Lower lobe of right lung (tissue), 2 donors: ENCODE measurements around the gene BIRC5. TPM values are rescaled to one million over a fixed set of nuclear protein-coding genes. Genes with fewer than 3 reads are reported as not detected.
A peak's percentile ranks its signal among the peaks of the same experiment; 100 is the strongest.

ENCODE experiments used
- ATAC-seq, 2 donors: fragments of 200-7000 bp; cut with Tn5 transposase; one replicate each; pipeline ENCODE4 v1.9.1; 2020 to 2022; ENCODE audit warnings: mild to moderate bottlenecking in 2 of 2, moderate library complexity in 2 of 2
- DNase-seq: peaks from one replicate; pipeline ENCODE4 v3.0.0-alpha.2; 2020
- H3K27ac ChIP-seq: fragments of 200-600 bp; one replicate; pipeline ENCODE4 v1.8.0; 2022
- H3K27me3 ChIP-seq: fragments of 200-600 bp; one replicate; pipeline ENCODE4 v1.8.0; 2022; ENCODE audit warnings: low read depth
- H3K36me3 ChIP-seq: fragments of 200-600 bp; one replicate; pipeline ENCODE4 v1.8.0; 2022; ENCODE audit warnings: mild to moderate bottlenecking
- H3K4me1 ChIP-seq: fragments of 200-600 bp; one replicate; pipeline ENCODE4 v1.8.0; 2022
- H3K4me3 ChIP-seq: fragments of 200-600 bp; one replicate; pipeline ENCODE4 v1.8.0; 2022; ENCODE audit warnings: mild to moderate bottlenecking
- H3K9me3 ChIP-seq: fragments of 200-600 bp; one replicate; pipeline ENCODE4 v1.8.0; 2022
- intact Hi-C: fragments of 100-400 bp; cut with DNase I; formaldehyde crosslinking; loops from one replicate; pipeline ENCODE4 v1.11.0; 2022
- total RNA-seq: library from RNA; stranded (reverse); fragmentation: NEBNext Ultra II Directional; extraction: Animal tissue kit (Norgen Biotek cat#: 25700); gene quantifications from one replicate; pipeline ENCODE4 v1.2.1, GENCODE V29; 2021
- TF ChIP-seq, protein P1 (sequence below): fragments of 200-600 bp; IDR thresholded peaks from one replicate; pipeline ENCODE4 v1.8.0; 2022; ENCODE audit warnings: antibody characterized with exemption, mild to moderate bottlenecking
- donor health status: DM: no; HTN: yes; CAD: no; lungs with severe emphysema.

BIRC5 gene
- total RNA-seq, 1 donor from 2014 or later: 1.8 TPM

DNA sequence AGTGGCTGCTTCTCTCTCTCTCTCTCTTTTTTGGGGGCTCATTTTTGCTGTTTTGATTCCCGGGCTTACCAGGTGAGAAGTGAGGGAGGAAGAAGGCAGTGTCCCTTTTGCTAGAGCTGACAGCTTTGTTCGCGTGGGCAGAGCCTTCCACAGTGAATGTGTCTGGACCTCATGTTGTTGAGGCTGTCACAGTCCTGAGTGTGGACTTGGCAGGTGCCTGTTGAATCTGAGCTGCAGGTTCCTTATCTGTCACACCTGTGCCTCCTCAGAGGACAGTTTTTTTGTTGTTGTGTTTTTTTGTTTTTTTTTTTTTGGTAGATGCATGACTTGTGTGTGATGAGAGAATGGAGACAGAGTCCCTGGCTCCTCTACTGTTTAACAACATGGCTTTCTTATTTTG is 9.7 kb downstream of the BIRC5 start:
- peak overlapping the region; percentile 31 for H3K27ac ChIP-seq

DNA sequence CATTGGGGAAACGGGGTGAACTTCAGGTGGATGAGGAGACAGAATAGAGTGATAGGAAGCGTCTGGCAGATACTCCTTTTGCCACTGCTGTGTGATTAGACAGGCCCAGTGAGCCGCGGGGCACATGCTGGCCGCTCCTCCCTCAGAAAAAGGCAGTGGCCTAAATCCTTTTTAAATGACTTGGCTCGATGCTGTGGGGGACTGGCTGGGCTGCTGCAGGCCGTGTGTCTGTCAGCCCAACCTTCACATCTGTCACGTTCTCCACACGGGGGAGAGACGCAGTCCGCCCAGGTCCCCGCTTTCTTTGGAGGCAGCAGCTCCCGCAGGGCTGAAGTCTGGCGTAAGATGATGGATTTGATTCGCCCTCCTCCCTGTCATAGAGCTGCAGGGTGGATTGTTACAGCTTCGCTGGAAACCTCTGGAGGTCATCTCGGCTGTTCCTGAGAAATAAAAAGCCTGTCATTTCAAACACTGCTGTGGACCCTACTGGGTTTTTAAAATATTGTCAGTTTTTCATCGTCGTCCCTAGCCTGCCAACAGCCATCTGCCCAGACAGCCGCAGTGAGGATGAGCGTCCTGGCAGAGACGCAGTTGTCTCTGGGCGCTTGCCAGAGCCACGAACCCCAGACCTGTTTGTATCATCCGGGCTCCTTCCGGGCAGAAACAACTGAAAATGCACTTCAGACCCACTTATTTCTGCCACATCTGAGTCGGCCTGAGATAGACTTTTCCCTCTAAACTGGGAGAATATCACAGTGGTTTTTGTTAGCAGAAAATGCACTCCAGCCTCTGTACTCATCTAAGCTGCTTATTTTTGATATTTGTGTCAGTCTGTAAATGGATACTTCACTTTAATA is 10.4 kb downstream of the BIRC5 start:
- Histone ChIP-seq H3K36me3 (no peaks in the 10 kb centered on the region), H3K9me3 (no peaks in the 10 kb centered on the region), H3K27me3 (no peaks in the 10 kb centered on the region), H3K4me3 (no peak overlapping the region), H3K4me1 (peaks cover 23% of the 10 kb centered on the region), H3K27ac (peak overlapping the region; percentile 31)
- ATAC-seq (no peak), DNase-seq (no peak)
- intact Hi-C loops: no loop called here
- TF ChIP-seq, protein P1, sequence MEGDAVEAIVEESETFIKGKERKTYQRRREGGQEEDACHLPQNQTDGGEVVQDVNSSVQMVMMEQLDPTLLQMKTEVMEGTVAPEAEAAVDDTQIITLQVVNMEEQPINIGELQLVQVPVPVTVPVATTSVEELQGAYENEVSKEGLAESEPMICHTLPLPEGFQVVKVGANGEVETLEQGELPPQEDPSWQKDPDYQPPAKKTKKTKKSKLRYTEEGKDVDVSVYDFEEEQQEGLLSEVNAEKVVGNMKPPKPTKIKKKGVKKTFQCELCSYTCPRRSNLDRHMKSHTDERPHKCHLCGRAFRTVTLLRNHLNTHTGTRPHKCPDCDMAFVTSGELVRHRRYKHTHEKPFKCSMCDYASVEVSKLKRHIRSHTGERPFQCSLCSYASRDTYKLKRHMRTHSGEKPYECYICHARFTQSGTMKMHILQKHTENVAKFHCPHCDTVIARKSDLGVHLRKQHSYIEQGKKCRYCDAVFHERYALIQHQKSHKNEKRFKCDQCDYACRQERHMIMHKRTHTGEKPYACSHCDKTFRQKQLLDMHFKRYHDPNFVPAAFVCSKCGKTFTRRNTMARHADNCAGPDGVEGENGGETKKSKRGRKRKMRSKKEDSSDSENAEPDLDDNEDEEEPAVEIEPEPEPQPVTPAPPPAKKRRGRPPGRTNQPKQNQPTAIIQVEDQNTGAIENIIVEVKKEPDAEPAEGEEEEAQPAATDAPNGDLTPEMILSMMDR: no peak

More for the DNA sequence above, 9.7 kb downstream of the BIRC5 start:
- no peaks in the 10 kb centered on the region for H3K36me3 ChIP-seq
- intact Hi-C loops: no loop called here
- H3K27me3 ChIP-seq: no peaks in the 10 kb centered on the region
- no peak for ATAC-seq
- no peak for DNase-seq
- TF ChIP-seq, protein P1: no peak
- H3K4me1 ChIP-seq: peaks cover 23% of the 10 kb centered on the region
- no peak overlapping the region for H3K4me3 ChIP-seq
- no peaks in the 10 kb centered on the region for H3K9me3 ChIP-seq

DNA sequence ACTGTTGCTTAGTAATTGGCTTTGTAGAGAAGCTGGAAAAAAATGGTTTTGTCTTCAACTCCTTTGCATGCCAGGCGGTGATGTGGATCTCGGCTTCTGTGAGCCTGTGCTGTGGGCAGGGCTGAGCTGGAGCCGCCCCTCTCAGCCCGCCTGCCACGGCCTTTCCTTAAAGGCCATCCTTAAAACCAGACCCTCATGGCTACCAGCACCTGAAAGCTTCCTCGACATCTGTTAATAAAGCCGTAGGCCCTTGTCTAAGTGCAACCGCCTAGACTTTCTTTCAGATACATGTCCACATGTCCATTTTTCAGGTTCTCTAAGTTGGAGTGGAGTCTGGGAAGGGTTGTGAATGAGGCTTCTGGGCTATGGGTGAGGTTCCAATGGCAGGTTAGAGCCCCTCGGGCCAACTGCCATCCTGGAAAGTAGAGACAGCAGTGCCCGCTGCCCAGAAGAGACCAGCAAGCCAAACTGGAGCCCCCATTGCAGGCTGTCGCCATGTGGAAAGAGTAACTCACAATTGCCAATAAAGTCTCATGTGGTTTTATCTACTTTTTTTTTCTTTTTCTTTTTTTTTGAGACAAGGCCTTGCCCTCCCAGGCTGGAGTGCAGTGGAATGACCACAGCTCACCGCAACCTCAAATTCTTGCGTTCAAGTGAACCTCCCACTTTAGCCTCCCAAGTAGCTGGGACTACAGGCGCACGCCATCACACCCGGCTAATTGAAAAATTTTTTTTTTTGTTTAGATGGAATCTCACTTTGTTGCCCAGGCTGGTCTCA is 11.2 kb downstream of the BIRC5 start:
- DNase-seq (no peak), ATAC-seq (no peak)
- Histone ChIP-seq H3K4me1 (peaks cover 23% of the 10 kb centered on the region), H3K4me3 (no peak overlapping the region), H3K27me3 (peaks cover under 1% of the 10 kb centered on the region), H3K27ac (no peak overlapping the region), H3K36me3 (no peaks in the 10 kb centered on the region), H3K9me3 (no peaks in the 10 kb centered on the region)
- intact Hi-C loops: no loop called here
- TF ChIP-seq, protein P1: no peak

DNA sequence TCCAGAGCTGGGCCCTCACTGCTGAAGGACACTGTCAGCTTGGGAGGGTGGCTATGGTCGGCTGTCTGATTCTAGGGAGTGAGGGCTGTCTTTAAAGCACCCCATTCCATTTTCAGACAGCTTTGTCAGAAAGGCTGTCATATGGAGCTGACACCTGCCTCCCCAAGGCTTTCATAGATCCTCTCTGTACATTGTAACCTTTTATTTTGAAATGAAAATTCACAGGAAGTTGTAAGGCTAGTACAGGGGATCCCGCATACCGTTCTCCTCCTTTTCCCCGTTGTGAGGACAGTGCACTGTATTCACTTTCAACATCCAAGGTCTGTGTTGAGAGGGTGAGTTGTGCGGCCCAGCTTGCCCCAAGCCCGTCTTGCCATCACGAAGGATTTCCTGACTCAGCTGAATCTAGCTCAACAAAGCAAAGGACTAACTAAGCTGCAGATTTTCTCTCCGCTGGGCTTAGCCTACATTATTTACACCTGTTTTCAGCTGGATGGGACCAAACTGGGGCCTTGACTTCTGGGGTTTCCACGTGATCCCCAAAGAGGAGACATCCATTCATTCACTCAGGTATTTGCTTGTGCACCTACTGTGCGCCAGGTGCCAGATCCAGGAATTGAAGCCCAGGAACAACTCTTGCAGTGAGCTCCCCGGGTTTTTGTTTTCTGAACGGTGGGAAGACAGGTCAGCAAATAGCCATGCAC is 12.2 kb downstream of the BIRC5 start:
- no peak for DNase-seq
- no peaks in the 10 kb centered on the region for H3K36me3 ChIP-seq
- H3K4me3 ChIP-seq: no peak overlapping the region
- TF ChIP-seq, protein P1: no peak
- ATAC-seq: no peak
- peaks cover 23% of the 10 kb centered on the region for H3K4me1 ChIP-seq
- H3K27me3 ChIP-seq: peaks cover 9% of the 10 kb centered on the region
- intact Hi-C loops: no loop called here
- H3K9me3 ChIP-seq: no peaks in the 10 kb centered on the region
- H3K27ac ChIP-seq: no peak overlapping the region

DNA sequence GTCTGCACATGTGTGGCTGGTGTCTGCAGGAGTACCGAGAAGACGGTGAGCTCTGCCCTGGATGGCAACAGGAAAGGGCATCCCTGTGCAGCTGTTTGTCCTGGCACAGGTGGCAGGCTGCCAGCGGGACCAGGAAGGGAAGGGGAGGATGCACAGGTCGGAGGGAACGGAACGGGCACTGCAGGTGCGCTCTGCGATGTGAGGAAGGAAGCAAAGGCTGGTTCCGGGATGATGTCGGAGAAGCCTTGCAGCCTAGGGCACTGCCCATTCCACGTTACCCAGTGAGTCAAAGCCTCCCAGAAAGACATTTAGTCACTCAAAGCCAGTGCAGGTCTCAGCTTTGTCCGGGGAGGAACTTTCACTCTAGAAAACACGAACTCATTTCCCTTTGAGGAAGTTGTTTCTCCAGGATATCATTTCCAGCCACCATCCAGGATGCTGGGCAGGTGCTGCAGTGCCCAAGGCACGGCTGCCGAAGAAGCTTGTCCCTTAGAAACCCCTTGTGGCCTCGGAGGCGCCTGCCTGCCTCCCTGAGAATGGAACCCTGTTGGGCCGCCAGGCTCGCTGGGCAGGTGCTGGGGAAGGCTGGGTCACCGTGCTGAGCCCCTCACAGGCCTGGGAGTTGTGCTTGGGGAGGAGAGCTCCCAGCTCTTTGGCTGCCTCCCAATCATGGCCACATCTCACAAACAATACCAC is 12.9 kb downstream of the BIRC5 start:
- Histone ChIP-seq H3K9me3 (no peaks in the 10 kb centered on the region), H3K36me3 (no peaks in the 10 kb centered on the region), H3K4me3 (no peak overlapping the region), H3K27ac (no peak overlapping the region), H3K4me1 (peaks cover 23% of the 10 kb centered on the region), H3K27me3 (peaks cover 15% of the 10 kb centered on the region)
- intact Hi-C loops: no loop called here
- ATAC-seq (peak; percentile 16 to 22), DNase-seq (no peak)
- TF ChIP-seq, protein P1: no peak
